H1 (cell line): ENCODE results near the gene PTTG1IP. TPM values are rescaled to one million over a fixed set of nuclear protein-coding genes. Genes with fewer than 3 reads are reported as not detected.

Experiments used
- CTCF ChIA-PET: fragments of 300-600 bp; sonication (Branson Sonifier 250); formaldehyde crosslinking; loops from one replicate; lab custom pipeline; 2021; ENCODE audit not compliant: partially characterized antibody; lab: Charles Lee
- POLR2A ChIA-PET: fragments of 300-600 bp; sonication (Branson Sonifier 250); formaldehyde crosslinking; loops from one replicate; lab custom pipeline; 2021; ENCODE audit warnings: inconsistent platforms; ENCODE audit not compliant: partially characterized antibody; lab: Charles Lee
- DNase-seq, 2 experiments: peaks; one replicate each; pipeline versions ENCODE4 v3.0.0 to v3.0.0-alpha.2; 2010 to 2022; ENCODE audit warnings: low spot score in 2 of 2, low read depth in 1 of 2, mixed read lengths in 1 of 2
- FAIRE-seq: peaks from 2 replicates; lab custom pipeline; 2011; peaks lifted over from hg19 to GRCh38; lab: Jason Lieb, UNC
- H2AFZ ChIP-seq: 2 replicates; pipeline ENCODE4 v1.8.1; 2012; ENCODE audit warnings: low read length, inconsistent platforms
- H2AK5ac ChIP-seq: 2 replicates; pipeline ENCODE4 v1.6.1; 2013; ENCODE audit warnings: low read depth, low read length
- H2BK120ac ChIP-seq: replicated peaks from 2 replicates; pipeline ENCODE3; 2013; ENCODE audit warnings: low read depth, low read length, inconsistent platforms
- H2BK12ac ChIP-seq: 2 replicates; pipeline ENCODE4 v1.6.1; 2013; ENCODE audit warnings: low read depth, low read length
- H2BK15ac ChIP-seq: 2 replicates; pipeline ENCODE4 v1.6.1; 2013; ENCODE audit warnings: low read length
- H2BK20ac ChIP-seq: 2 replicates; pipeline ENCODE4 v1.6.1; 2013; ENCODE audit warnings: low read length
- H2BK5ac ChIP-seq: 2 replicates; pipeline ENCODE4 v1.6.1; 2013; ENCODE audit warnings: low read depth, low read length
- H3K14ac ChIP-seq: 2 replicates; pipeline ENCODE4 v1.6.1; 2013; ENCODE audit warnings: inconsistent platforms; ENCODE audit not compliant: insufficient read length
- H3K18ac ChIP-seq: 2 replicates; pipeline ENCODE4 v1.6.1; 2013; ENCODE audit warnings: low read length; ENCODE audit errors: extremely low read depth
- H3K23ac ChIP-seq: 2 replicates; pipeline ENCODE4 v1.6.1; 2013; ENCODE audit warnings: inconsistent platforms; ENCODE audit not compliant: insufficient read length
- H3K23me2 ChIP-seq: 2 replicates; pipeline ENCODE4 v1.6.1; 2013; ENCODE audit warnings: low read depth, low read length
- H3K27ac ChIP-seq: 2 replicates; pipeline ENCODE4 v1.6.1; 2011; ENCODE audit warnings: low read depth, low read length, inconsistent platforms
- H3K27me3 ChIP-seq, 4 experiments: replicated peaks in 1 of 4; 1 replicate in 1 of 4; 2 replicates in 3 of 4; pipeline versions ENCODE4 v1.6.1 to v1.8.1; 2011 to 2013; ENCODE audit warnings: low read length in 3 of 4, mild to moderate bottlenecking in 3 of 4, inconsistent platforms in 2 of 4, mixed read lengths in 2 of 4, moderate library complexity in 1 of 4; ENCODE audit not compliant: control insufficient read depth in 3 of 4, insufficient read depth in 3 of 4; ENCODE audit errors: extremely low read depth in 1 of 4
- H3K36me3 ChIP-seq, 4 experiments: 2 replicates each; pipeline versions ENCODE4 v1.6.1 to v1.8.1; 2011 to 2013; ENCODE audit warnings: mild to moderate bottlenecking in 4 of 4, low read length in 3 of 4, moderate library complexity in 2 of 4, control low read depth in 1 of 4, inconsistent platforms in 1 of 4; ENCODE audit not compliant: insufficient read depth in 4 of 4, control insufficient read depth in 2 of 4
- H3K4ac ChIP-seq: replicated peaks from 2 replicates; pipeline ENCODE3; 2013; ENCODE audit warnings: low read length, low read depth, mixed read lengths, inconsistent platforms; ENCODE audit not compliant: insufficient read length
- H3K4me1 ChIP-seq, 4 experiments: replicated peaks in 1 of 4; 1 replicate in 1 of 4; 2 replicates in 3 of 4; pipeline versions ENCODE4 v1.6.1 to v1.8.1; 2011 to 2013; ENCODE audit warnings: low read length in 3 of 4, inconsistent platforms in 2 of 4, mixed read lengths in 1 of 4; ENCODE audit not compliant: insufficient read depth in 4 of 4, control insufficient read depth in 3 of 4
- H3K4me2 ChIP-seq, 2 experiments: 2 replicates each; pipeline versions ENCODE4 v1.6.1 to v1.8.1; 2011 to 2013; ENCODE audit warnings: low read depth in 2 of 2, low read length in 2 of 2, control low read depth in 1 of 2, inconsistent platforms in 1 of 2, mild to moderate bottlenecking in 1 of 2; ENCODE audit not compliant: insufficient read depth in 1 of 2
- H3K4me3 ChIP-seq, 4 experiments: fragments of 200-600, 300-600 bp in 1 of 4; sonication (generic), shearing (Covaris generic), sonication (Bioruptor Twin) in 1 of 4; 2 replicates each; pipeline versions ENCODE4 v1.5.1 to v1.8.1; 2011 to 2016; ENCODE audit warnings: low read length in 4 of 4, low read depth in 3 of 4, control low read depth in 2 of 4, inconsistent platforms in 2 of 4, mild to moderate bottlenecking in 2 of 4, mixed read lengths in 1 of 4, moderate library complexity in 1 of 4; ENCODE audit not compliant: insufficient read depth in 2 of 4; ENCODE audit errors: extremely low read depth in 1 of 4
- H3K56ac ChIP-seq: replicated peaks from 2 replicates; pipeline ENCODE3; 2013; ENCODE audit warnings: low read depth, mild to moderate bottlenecking, mixed read lengths, low read length, inconsistent platforms; ENCODE audit not compliant: insufficient read length
- H3K79me1 ChIP-seq: 2 replicates; pipeline ENCODE4 v1.6.1; 2013; ENCODE audit warnings: low read depth, low read length, control low read depth
- H3K79me2 ChIP-seq, 2 experiments: 2 replicates each; pipeline versions ENCODE4 v1.6.1 to v1.8.1; 2012 to 2013; ENCODE audit warnings: low read length in 2 of 2, mild to moderate bottlenecking in 2 of 2, inconsistent platforms in 1 of 2; ENCODE audit not compliant: insufficient read depth in 2 of 2, control insufficient read depth in 1 of 2
- H3K9ac ChIP-seq, 4 experiments: replicated peaks in 1 of 4; 1 replicate in 1 of 4; 2 replicates in 3 of 4; pipeline versions ENCODE4 v1.6.1 to v1.8.1; 2011 to 2013; ENCODE audit warnings: low read depth in 3 of 4, low read length in 3 of 4, control low read depth in 2 of 4, mild to moderate bottlenecking in 2 of 4, moderate library complexity in 2 of 4, inconsistent platforms in 1 of 4; ENCODE audit errors: extremely low read depth in 1 of 4
- H3K9me3 ChIP-seq, 2 experiments: 2 replicates each; pipeline versions ENCODE4 v1.6.1 to v1.8.1; 2012 to 2013; ENCODE audit warnings: mild to moderate bottlenecking in 2 of 2, moderate library complexity in 2 of 2, control low read depth in 1 of 2, inconsistent platforms in 1 of 2, low read depth in 1 of 2, low read length in 1 of 2, mixed read lengths in 1 of 2; ENCODE audit not compliant: insufficient read depth in 2 of 2
- H4K20me1 ChIP-seq, 2 experiments: replicated peaks in 1 of 2; 2 replicates each; pipeline versions ENCODE3 to v1.8.1; 2011 to 2013; ENCODE audit warnings: inconsistent platforms in 2 of 2, low read length in 2 of 2, mild to moderate bottlenecking in 1 of 2; ENCODE audit not compliant: insufficient read depth in 2 of 2, control insufficient read depth in 1 of 2
- H4K5ac ChIP-seq: 2 replicates; pipeline ENCODE4 v1.6.1; 2013; ENCODE audit warnings: low read length, low read depth, mixed read lengths, inconsistent platforms; ENCODE audit not compliant: insufficient read length
- H4K8ac ChIP-seq: 2 replicates; pipeline ENCODE4 v1.8.0; 2013; ENCODE audit warnings: mild to moderate bottlenecking, moderate library complexity, low read length, inconsistent platforms; ENCODE audit not compliant: insufficient read depth; ENCODE audit errors: extremely low read depth
- H4K91ac ChIP-seq: replicated peaks from 2 replicates; pipeline ENCODE3; 2013; ENCODE audit warnings: low read length, mixed read lengths, inconsistent platforms; ENCODE audit not compliant: insufficient read length
- BACH1 ChIP-seq: IDR thresholded peaks from 2 replicates; pipeline ENCODE4 v1.6.1; 2012; ENCODE audit warnings: low read length, improper control_type of control experiment
- BCL11A ChIP-seq, 2 experiments: IDR thresholded peaks; one replicate each; pipeline ENCODE4 v1.6.1; 2011; ENCODE audit warnings: low read depth in 2 of 2, low read length in 2 of 2, mild to moderate bottlenecking in 2 of 2
- CEBPB ChIP-seq: IDR thresholded peaks from 2 replicates; pipeline ENCODE4 v1.6.1; 2012; ENCODE audit warnings: low read depth, low read length
- GTF2F1 ChIP-seq: IDR thresholded peaks from 2 replicates; pipeline ENCODE4 v1.6.1; 2012; ENCODE audit warnings: low read depth, low read length, improper control_type of control experiment, borderline replicate concordance
- KDM5A ChIP-seq: fragments of 200-600 bp; IDR thresholded peaks from 2 replicates; pipeline ENCODE4 v1.7.1; 2012; ENCODE audit warnings: mild to moderate bottlenecking, low read length, inconsistent platforms, mixed read lengths
- MAFK ChIP-seq: IDR thresholded peaks from 2 replicates; pipeline ENCODE4 v1.6.1; 2012; ENCODE audit warnings: low read depth, mild to moderate bottlenecking, improper control_type of control experiment, low read length
- POLR2A ChIP-seq, 2 experiments: IDR thresholded peaks; 1 replicate in 1 of 2; 2 replicates in 1 of 2; pipeline ENCODE4 v1.6.1; 2011; ENCODE audit warnings: low read depth in 2 of 2, low read length in 2 of 2, mild to moderate bottlenecking in 2 of 2; ENCODE audit errors: control extremely low read depth in 1 of 2
- RBBP5 ChIP-seq: IDR thresholded peaks from 2 replicates; pipeline ENCODE4 v1.7.1; 2012; ENCODE audit warnings: low read depth, mild to moderate bottlenecking, inconsistent platforms, low read length, moderate library complexity, borderline replicate concordance
- SUZ12 ChIP-seq: fragments of 200-600 bp; sonication (generic); IDR thresholded peaks from 2 replicates; pipeline ENCODE4 v1.6.1; 2012; ENCODE audit warnings: mild to moderate bottlenecking, inconsistent platforms, low read length, moderate library complexity, mixed read lengths
- TAF1 ChIP-seq: IDR thresholded peaks from 2 replicates; pipeline ENCODE4 v1.6.1; 2011; ENCODE audit warnings: mild to moderate bottlenecking, low read depth, low read length
- TCF12 ChIP-seq: IDR thresholded peaks from 2 replicates; pipeline ENCODE4 v1.6.1; 2011; ENCODE audit warnings: low read depth, mild to moderate bottlenecking, low read length
- WGBS, 2 experiments: shearing (Covaris generic) in 1 of 2; methylation state at CpG; one replicate each; pipeline versions ENCODE4 v1.1.6 to v1.1.7; 2013 to 2015; ENCODE audit warnings: low lambda C conversion rate in 2 of 2, mixed read lengths in 2 of 2, inconsistent platforms in 1 of 2, low coverage in 1 of 2, missing lambda C conversion rate in 1 of 2; ENCODE audit not compliant: insufficient replicate concordance in 2 of 2, insufficient coverage in 1 of 2, insufficient read length in 1 of 2; ENCODE audit errors: extremely low coverage in 1 of 2, missing lambda C conversion rate in 1 of 2; 5-methylcytosine and 5-hydroxymethylcytosine counted together
- polyA plus RNA-seq, 7 experiments: library from polyadenylated mRNA; depleted of rRNA in 3 of 7; stranded (reverse) in 5 of 7; unstranded in 2 of 7; fragments of >200 nt in 5 of 7; fragments of 200-250 nt in 2 of 7; gene quantifications; 1 replicate in 5 of 7; 2 replicates in 1 of 7; 4 replicates in 1 of 7; pipeline versions ENCODE4 v1.2.1 to v1.2.3, GENCODE V29; 2011 to 2013; ENCODE audit warnings: missing spikeins in 2 of 7, mixed read lengths in 2 of 7
- total RNA-seq: library from RNA; stranded (reverse); fragmentation: NEBNext Ultra II Directional; extraction: Animal tissue kit (Norgen Biotek cat#: 25700); gene quantifications from 2 replicates; pipeline ENCODE4 v1.2.1, GENCODE V29; 2021
- TF ChIP-seq, protein P1 (sequence below): IDR thresholded peaks from 2 replicates; pipeline ENCODE4 v1.6.1; 2011; ENCODE audit warnings: low read length, improper control_type of control experiment
- TF ChIP-seq, protein P2 (sequence below): IDR thresholded peaks from 2 replicates; pipeline ENCODE4 v1.6.1; 2012; ENCODE audit warnings: inconsistent platforms

The PTTG1IP gene
- total and polyA plus RNA-seq, 2 of the 8 experiments (the other 6 are each of a cell fraction or from before 2014, with no cell fraction given): 90.8 to 130 TPM

DNA sequence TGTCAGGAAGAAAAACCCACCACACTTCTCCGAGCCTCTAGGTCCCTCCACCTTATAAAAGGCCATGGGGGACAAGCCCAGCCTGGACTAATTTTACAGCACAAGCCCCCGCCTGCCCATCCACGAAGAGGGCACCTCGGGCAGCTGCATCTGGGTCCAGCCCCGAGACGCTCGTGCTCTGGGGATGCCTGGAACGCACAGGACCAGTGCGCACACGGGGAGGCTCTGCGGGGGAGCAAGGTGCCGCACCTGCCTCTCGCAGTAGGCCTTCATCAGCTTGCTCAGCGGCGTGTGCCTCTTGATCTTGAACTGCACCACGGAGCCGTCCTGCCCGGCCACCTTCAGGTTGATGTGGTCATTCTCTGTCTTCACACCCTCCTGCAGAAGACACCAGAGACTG, 59.8 kb downstream of the PTTG1IP start:
- ChIA-PET POLR2A (interaction anchor here (1.3 to 4.4 kb wide), 2 partner anchors 11 to 229 kb away, joined by 4 to 72 read pairs; partner anchors contain the start of gene UBE2G2), CTCF (interaction anchor here (0.8 to 1.3 kb wide), 3 partner anchors 13 to 115 kb away, joined by 3 to 6 read pairs (median 3); no protein-coding TSS in a partner anchor)
- TF ChIP-seq, protein P1, sequence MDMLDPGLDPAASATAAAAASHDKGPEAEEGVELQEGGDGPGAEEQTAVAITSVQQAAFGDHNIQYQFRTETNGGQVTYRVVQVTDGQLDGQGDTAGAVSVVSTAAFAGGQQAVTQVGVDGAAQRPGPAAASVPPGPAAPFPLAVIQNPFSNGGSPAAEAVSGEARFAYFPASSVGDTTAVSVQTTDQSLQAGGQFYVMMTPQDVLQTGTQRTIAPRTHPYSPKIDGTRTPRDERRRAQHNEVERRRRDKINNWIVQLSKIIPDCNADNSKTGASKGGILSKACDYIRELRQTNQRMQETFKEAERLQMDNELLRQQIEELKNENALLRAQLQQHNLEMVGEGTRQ: no peak
- TF ChIP-seq KDM5A: no peak
- no peak for TF ChIP-seq GTF2F1
- TF ChIP-seq CEBPB: no peak
- TF ChIP-seq SUZ12: no peak
- no peak for TF ChIP-seq BACH1
- TF ChIP-seq RBBP5: no peak
- TF ChIP-seq TAF1: no peak
- no peak for TF ChIP-seq TCF12
- no peak for TF ChIP-seq BCL11A (IDR thresholded peaks at IDR 0.05; ENCODE audit: low read depth in 2 of 2, low read length in 2 of 2)
- TF ChIP-seq, protein P2, sequence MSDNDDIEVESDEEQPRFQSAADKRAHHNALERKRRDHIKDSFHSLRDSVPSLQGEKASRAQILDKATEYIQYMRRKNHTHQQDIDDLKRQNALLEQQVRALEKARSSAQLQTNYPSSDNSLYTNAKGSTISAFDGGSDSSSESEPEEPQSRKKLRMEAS: no peak
- TF ChIP-seq MAFK: no peak
- no peak for TF ChIP-seq POLR2A (IDR thresholded peaks at IDR 0.05; ENCODE audit: control extremely low read depth in 1 of 2, low read depth in 2 of 2, low read length in 2 of 2)

More for the DNA sequence above, 59.8 kb downstream of the PTTG1IP start:
- H2BK120ac ChIP-seq: no peak overlapping the region
- no peak for FAIRE-seq
- no peak overlapping the region for H3K14ac ChIP-seq
- H3K23me2 ChIP-seq: peaks cover 13% of the 10 kb centered on the region; the same call in 1 of the 2 replicates
- peaks cover 10 to 63% of the 10 kb centered on the region in 2 experiments for H3K79me2 ChIP-seq
- H3K4me3 ChIP-seq: no peak overlapping the region
- peaks cover 0 to 17% (median 5%) of the 10 kb centered on the region in 4 experiments; a peak in 4 of 7 replicates for H3K4me1 ChIP-seq
- H3K27me3 ChIP-seq: peaks cover 0 to 4% (median 2%) of the 10 kb centered on the region in 4 experiments; a peak in 3 of 7 replicates
- no peak overlapping the region for H3K9ac ChIP-seq
- 92% methylated on average over 18 of the region's 18 CpGs; no CpG with 5 or more reads in 1 of the 2 experiments for WGBS, 2 experiments
- H2BK15ac ChIP-seq: no peak overlapping the region
- no peak overlapping the region for H3K4ac ChIP-seq
- no peak overlapping the region for H2BK12ac ChIP-seq
- H3K9me3 ChIP-seq: peaks cover 0 to 3% of the 10 kb centered on the region in 2 experiments; a peak in 1 of 4 replicates
- H3K18ac ChIP-seq: no peak overlapping the region
- peaks cover 0 to 6% (median 0%) of the 10 kb centered on the region in 4 experiments; a peak in 5 of 8 replicates for H3K36me3 ChIP-seq
- peaks cover 20% of the 10 kb centered on the region for H3K79me1 ChIP-seq
- H3K56ac ChIP-seq: no peak overlapping the region
- H4K8ac ChIP-seq: no peak overlapping the region; the same call in 1 of the 2 replicates
- no peak overlapping the region for H3K4me2 ChIP-seq
- no peak overlapping the region for H2AFZ ChIP-seq
- no peak overlapping the region for H2BK5ac ChIP-seq
- H2BK20ac ChIP-seq: no peak overlapping the region
- H4K20me1 ChIP-seq: peaks cover 11 to 30% of the 10 kb centered on the region in 2 experiments
- DNase-seq: no peak
- H3K27ac ChIP-seq: no peak overlapping the region
- no peak overlapping the region for H4K91ac ChIP-seq
- H3K23ac ChIP-seq: no peak overlapping the region
- no peak overlapping the region for H4K5ac ChIP-seq
- no peak overlapping the region for H2AK5ac ChIP-seq
